Heart left ventricle (tissue), 13 donors: ENCODE data around the gene CLN3.

Experiments used
- POLR2A ChIP-seq, 2 donors: fragments of 450-650 bp; IDR thresholded peaks; one replicate each; pipeline ENCODE4 v1.6.1; 2017; ENCODE audit warnings: antibody characterized with exemption in 2 of 2, mild to moderate bottlenecking in 2 of 2, moderate library complexity in 2 of 2
- TF ChIP-seq, protein P1 (sequence below), 12 donors: fragments of 200-600 bp; sonication (generic) in 4 of 12; IDR thresholded peaks; one replicate each; pipeline versions ENCODE4 v1.5.0 to v1.8.0; 2018 to 2022; ENCODE audit warnings: antibody characterized with exemption in 12 of 12, mild to moderate bottlenecking in 5 of 12
- donor health status: ischemic (EF 13 %, LVEDD 7.1; RV severe dilation, severe dysfunction).
- donor health status: DM: no; HTN: yes; CAD: no.
- donor health status: DM: no; HTN: no; CAD: no.
- donor health status: ischemic (EF 25% LVEDD 6.9; RV normal size, moderate dysfunction).
- donor health status: ischemic (EF 25% LVEDD 5.7; RV mildly dilated, moderate dysfunction).
- donor health status: ischemic (EF 35%, LVEDD 5.7; RV mildly dilated, moderate dysfunction).
- donor health status: nonischemic (EF 11% LVEDD 7.7; RV severe dilation, severe dysfunction).
- donor health status: DM: yes; HTN: yes; CAD: no.
- donor health status: PGD.
- donor health status: ischemic (EF 29% LVEDD 5.4; RV normal size, mild dysfunction).
- donor health status: nonischemic (EF 23%, LVEDD 6.1; RV moderate dilation, normal function).

DNA sequence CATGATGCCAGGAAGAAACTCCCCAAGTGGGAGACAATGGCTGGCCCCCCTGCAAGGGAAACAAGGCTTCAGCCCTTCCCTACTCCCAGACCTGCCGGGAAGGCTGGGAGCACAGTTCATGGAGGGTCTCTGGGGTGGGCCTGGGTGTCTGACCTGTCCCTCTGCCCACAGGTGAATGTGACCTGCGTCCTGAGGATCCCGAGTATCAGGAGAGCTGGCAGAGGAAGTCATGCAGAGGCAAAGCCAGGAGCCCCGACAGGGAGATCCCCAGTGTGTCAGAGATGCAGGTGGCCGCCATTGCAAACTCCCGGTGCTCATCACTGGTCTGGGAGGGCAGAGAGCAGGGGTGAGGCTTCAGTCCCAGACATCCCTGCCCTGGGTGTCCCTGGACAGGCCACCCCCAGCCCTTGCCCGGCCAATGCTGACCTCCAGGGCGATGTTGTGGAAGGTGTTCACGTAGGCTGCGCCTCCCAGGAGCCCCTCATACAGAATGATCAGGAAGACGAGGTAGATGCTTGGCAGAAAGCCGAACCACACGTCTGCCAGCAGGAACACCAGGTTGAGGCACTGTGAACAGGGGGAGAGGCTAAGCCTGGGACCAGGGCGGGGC lies 14.5 kb downstream of the CLN3 start:
- TF ChIP-seq, protein P1, sequence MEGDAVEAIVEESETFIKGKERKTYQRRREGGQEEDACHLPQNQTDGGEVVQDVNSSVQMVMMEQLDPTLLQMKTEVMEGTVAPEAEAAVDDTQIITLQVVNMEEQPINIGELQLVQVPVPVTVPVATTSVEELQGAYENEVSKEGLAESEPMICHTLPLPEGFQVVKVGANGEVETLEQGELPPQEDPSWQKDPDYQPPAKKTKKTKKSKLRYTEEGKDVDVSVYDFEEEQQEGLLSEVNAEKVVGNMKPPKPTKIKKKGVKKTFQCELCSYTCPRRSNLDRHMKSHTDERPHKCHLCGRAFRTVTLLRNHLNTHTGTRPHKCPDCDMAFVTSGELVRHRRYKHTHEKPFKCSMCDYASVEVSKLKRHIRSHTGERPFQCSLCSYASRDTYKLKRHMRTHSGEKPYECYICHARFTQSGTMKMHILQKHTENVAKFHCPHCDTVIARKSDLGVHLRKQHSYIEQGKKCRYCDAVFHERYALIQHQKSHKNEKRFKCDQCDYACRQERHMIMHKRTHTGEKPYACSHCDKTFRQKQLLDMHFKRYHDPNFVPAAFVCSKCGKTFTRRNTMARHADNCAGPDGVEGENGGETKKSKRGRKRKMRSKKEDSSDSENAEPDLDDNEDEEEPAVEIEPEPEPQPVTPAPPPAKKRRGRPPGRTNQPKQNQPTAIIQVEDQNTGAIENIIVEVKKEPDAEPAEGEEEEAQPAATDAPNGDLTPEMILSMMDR (IDR thresholded peaks at IDR 0.05): no peak
- no peak for TF ChIP-seq POLR2A (IDR thresholded peaks at IDR 0.05)
